ENCODE measurements around the gene SLC35D2.

Gene SLC35D2

GRCh38 chr9:96381696-96382095, 1.8 kb downstream of the SLC35D2 start:
- H3K4me1 ChIP-seq (ENCODE audit: control insufficient read depth, insufficient read depth, low read length) = peaks cover 6% of the 10 kb centered on the region; the same call in 1 of the 2 replicates
- no peak overlapping the region for H3K27ac ChIP-seq (ENCODE audit: extremely low read depth, low read depth, low read length)
- TF ChIP-seq ZFHX2 (tag by site-specific recombination; conservative IDR thresholded peaks at IDR 0.05) = no peak
- peak; percentile 40; the same call in 1 of the 2 replicates for TF ChIP-seq PRDM1 (tag by site-specific recombination; IDR thresholded peaks at IDR 0.05)
- peaks cover 0 to 15% of the 10 kb centered on the region in 2 experiments; a peak in 1 of 3 replicates for H3K36me3 ChIP-seq (ENCODE audit: control insufficient read depth in 2 of 2, insufficient read depth in 1 of 2, low read length in 2 of 2)
- CTCF ChIA-PET = interaction anchor here (0.6 to 1.1 kb wide), 2 partner anchors 13 to 248 kb away, joined by 3 read pairs; no protein-coding TSS in a partner anchor
- H3K4me3 ChIP-seq (ENCODE audit: low read depth, low read length) = no peak overlapping the region
- no peaks in the 10 kb centered on the region for H3K9me3 ChIP-seq (ENCODE audit: control insufficient read depth, insufficient read depth, low read depth, low read length)
- POLR2A ChIA-PET = interaction anchor here (1.1 kb wide), 1 partner anchor 38 kb away, joined by 3 read pairs; no protein-coding TSS in a partner anchor

GRCh38 chr9:96381125-96381524, 2.4 kb downstream of the SLC35D2 start:
- Histone ChIP-seq H3K27ac (ENCODE audit: extremely low read depth, low read depth, low read length) (no peak overlapping the region), H3K36me3 (ENCODE audit: control insufficient read depth in 2 of 2, insufficient read depth in 1 of 2, low read length in 2 of 2) (peaks cover 0 to 9% of the 10 kb centered on the region in 2 experiments; a peak in 1 of 3 replicates), H3K9me3 (ENCODE audit: control insufficient read depth, insufficient read depth, low read depth, low read length) (no peaks in the 10 kb centered on the region), H3K4me3 (ENCODE audit: low read depth, low read length) (no peak overlapping the region), H3K4me1 (ENCODE audit: control insufficient read depth, insufficient read depth, low read length) (peaks cover 6% of the 10 kb centered on the region; the same call in 1 of the 2 replicates)
- TF ChIP-seq GLIS1 (tag by site-specific recombination; IDR thresholded peaks at IDR 0.05) (peak; percentile 41; the same call in 1 of the 2 replicates), GLI2 (tag by site-specific recombination; IDR thresholded peaks at IDR 0.05; ENCODE audit: borderline replicate concordance, low read depth) (no peak), ZNF664 (tag by site-specific recombination; IDR thresholded peaks at IDR 0.05) (no peak), ZBTB17 (tag by site-specific recombination; IDR thresholded peaks at IDR 0.05) (peak; percentile 16; the same call in 1 of the 2 replicates)
- TF ChIP-seq, protein P1, sequence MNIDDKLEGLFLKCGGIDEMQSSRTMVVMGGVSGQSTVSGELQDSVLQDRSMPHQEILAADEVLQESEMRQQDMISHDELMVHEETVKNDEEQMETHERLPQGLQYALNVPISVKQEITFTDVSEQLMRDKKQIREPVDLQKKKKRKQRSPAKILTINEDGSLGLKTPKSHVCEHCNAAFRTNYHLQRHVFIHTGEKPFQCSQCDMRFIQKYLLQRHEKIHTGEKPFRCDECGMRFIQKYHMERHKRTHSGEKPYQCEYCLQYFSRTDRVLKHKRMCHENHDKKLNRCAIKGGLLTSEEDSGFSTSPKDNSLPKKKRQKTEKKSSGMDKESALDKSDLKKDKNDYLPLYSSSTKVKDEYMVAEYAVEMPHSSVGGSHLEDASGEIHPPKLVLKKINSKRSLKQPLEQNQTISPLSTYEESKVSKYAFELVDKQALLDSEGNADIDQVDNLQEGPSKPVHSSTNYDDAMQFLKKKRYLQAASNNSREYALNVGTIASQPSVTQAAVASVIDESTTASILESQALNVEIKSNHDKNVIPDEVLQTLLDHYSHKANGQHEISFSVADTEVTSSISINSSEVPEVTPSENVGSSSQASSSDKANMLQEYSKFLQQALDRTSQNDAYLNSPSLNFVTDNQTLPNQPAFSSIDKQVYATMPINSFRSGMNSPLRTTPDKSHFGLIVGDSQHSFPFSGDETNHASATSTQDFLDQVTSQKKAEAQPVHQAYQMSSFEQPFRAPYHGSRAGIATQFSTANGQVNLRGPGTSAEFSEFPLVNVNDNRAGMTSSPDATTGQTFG (tag by site-specific recombination; IDR thresholded peaks at IDR 0.05; ENCODE audit: borderline replicate concordance) = no peak
- ChIA-PET POLR2A (interaction anchor here (1.1 kb wide), 1 partner anchor 37 kb away, joined by 3 read pairs; no protein-coding TSS in a partner anchor), CTCF (interaction anchor here (1.1 kb wide), 1 partner anchor 13 kb away, joined by 3 read pairs; no protein-coding TSS in a partner anchor)

GRCh38 chr9:96379461-96379860, 4.0 kb downstream of the SLC35D2 start:
- Histone ChIP-seq H3K36me3 (ENCODE audit: control insufficient read depth in 2 of 2, insufficient read depth in 1 of 2, low read length in 2 of 2) (no peaks in the 10 kb centered on the region), H3K27ac (ENCODE audit: extremely low read depth, low read depth, low read length) (no peak overlapping the region), H3K9me3 (ENCODE audit: control insufficient read depth, insufficient read depth, low read depth, low read length) (no peaks in the 10 kb centered on the region), H3K4me3 (ENCODE audit: low read depth, low read length) (no peak overlapping the region), H3K4me1 (ENCODE audit: control insufficient read depth, insufficient read depth, low read length) (peaks cover 6% of the 10 kb centered on the region; the same call in 1 of the 2 replicates)
- ChIA-PET CTCF (interaction anchor here (0.5 to 1.0 kb wide), 5 partner anchors 20 to 869 kb away, joined by 3 to 4 read pairs (median 3); no protein-coding TSS in a partner anchor), POLR2A (interaction anchor here (1.0 kb wide), 1 partner anchor 72 kb away, joined by 4 read pairs; no protein-coding TSS in a partner anchor)
- TF ChIP-seq ZNF701 (tag by site-specific recombination; IDR thresholded peaks at IDR 0.05) (no peak), KLF10 (tag by site-specific recombination; IDR thresholded peaks at IDR 0.05) (no peak), ZNF366 (tag by site-specific recombination; conservative IDR thresholded peaks at IDR 0.05) (no peak), ZNF423 (tag by site-specific recombination; IDR thresholded peaks at IDR 0.05) (no peak), ZBTB8A (tag by site-specific recombination; IDR thresholded peaks at IDR 0.05) (no peak), PRDM1 (tag by site-specific recombination; IDR thresholded peaks at IDR 0.05) (no peak), ZNF416 (tag by site-specific recombination; IDR thresholded peaks at IDR 0.05) (no peak)
- TF ChIP-seq, protein P2, sequence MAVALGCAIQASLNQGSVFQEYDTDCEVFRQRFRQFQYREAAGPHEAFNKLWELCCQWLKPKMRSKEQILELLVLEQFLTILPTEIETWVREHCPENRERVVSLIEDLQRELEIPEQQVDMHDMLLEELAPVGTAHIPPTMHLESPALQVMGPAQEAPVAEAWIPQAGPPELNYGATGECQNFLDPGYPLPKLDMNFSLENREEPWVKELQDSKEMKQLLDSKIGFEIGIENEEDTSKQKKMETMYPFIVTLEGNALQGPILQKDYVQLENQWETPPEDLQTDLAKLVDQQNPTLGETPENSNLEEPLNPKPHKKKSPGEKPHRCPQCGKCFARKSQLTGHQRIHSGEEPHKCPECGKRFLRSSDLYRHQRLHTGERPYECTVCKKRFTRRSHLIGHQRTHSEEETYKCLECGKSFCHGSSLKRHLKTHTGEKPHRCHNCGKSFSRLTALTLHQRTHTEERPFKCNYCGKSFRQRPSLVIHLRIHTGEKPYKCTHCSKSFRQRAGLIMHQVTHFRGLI (tag by site-specific recombination; IDR thresholded peaks at IDR 0.05) = no peak
- TF ChIP-seq, protein P3, sequence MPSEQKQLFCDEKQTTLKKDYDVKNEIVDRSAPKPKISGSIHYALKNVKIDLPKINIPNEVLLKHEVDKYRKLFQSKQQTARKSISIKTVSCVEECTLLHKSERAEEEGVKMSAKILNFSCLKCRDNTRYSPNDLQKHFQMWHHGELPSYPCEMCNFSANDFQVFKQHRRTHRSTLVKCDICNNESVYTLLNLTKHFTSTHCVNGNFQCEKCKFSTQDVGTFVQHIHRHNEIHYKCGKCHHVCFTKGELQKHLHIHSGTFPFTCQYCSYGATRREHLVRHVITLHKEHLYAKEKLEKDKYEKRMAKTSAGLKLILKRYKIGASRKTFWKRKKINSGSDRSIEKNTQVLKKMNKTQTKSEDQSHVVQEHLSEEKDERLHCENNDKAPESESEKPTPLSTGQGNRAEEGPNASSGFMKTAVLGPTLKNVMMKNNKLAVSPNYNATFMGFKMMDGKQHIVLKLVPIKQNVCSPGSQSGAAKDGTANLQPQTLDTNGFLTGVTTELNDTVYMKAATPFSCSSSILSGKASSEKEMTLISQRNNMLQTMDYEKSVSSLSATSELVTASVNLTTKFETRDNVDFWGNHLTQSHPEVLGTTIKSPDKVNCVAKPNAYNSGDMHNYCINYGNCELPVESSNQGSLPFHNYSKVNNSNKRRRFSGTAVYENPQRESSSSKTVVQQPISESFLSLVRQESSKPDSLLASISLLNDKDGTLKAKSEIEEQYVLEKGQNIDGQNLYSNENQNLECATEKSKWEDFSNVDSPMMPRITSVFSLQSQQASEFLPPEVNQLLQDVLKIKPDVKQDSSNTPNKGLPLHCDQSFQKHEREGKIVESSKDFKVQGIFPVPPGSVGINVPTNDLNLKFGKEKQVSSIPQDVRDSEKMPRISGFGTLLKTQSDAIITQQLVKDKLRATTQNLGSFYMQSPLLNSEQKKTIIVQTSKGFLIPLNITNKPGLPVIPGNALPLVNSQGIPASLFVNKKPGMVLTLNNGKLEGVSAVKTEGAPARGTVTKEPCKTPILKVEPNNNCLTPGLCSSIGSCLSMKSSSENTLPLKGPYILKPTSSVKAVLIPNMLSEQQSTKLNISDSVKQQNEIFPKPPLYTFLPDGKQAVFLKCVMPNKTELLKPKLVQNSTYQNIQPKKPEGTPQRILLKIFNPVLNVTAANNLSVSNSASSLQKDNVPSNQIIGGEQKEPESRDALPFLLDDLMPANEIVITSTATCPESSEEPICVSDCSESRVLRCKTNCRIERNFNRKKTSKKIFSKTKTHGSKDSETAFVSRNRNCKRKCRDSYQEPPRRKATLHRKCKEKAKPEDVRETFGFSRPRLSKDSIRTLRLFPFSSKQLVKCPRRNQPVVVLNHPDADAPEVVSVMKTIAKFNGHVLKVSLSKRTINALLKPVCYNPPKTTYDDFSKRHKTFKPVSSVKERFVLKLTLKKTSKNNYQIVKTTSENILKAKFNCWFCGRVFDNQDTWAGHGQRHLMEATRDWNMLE (tag by site-specific recombination; conservative IDR thresholded peaks at IDR 0.05; ENCODE audit: low read depth) = no peak

All from HEK293 (cell line).